PC-9 (cell line): ENCODE measurements around the gene GEMIN2.

ENCODE experiments used
- CTCF ChIP-seq: fragments of 200-600 bp; sonication (generic); conservative IDR thresholded peaks from 2 replicates; pipeline ENCODE4 v1.6.1; 2017; ENCODE audit warnings: mixed run types, antibody characterized with exemption, mild to moderate bottlenecking, moderate library complexity
- EZH2 ChIP-seq: fragments of 200-600 bp; sonication (generic); IDR thresholded peaks from 2 replicates; pipeline ENCODE4 v1.8.0; 2017; ENCODE audit warnings: antibody characterized with exemption, low read depth

- TF ChIP-seq CTCF (no peak), EZH2 (no peak)
Observed at GRCh38 chr14:39069923-39070322, 44.2 kb upstream of the GEMIN2 start.
